GM06990 (cell line): ENCODE results near the gene PPRC1.

Experiments used
- DNase-seq: peaks from one replicate; pipeline ENCODE4 v3.0.0-alpha.2; 2011; ENCODE audit not compliant: insufficient read length; ENCODE audit errors: extremely low read depth
- H3K27me3 ChIP-seq: replicated peaks from 2 replicates; pipeline ENCODE4 v1.6.0; 2011; ENCODE audit warnings: low read length; ENCODE audit not compliant: control insufficient read depth, insufficient read depth
- H3K36me3 ChIP-seq: 2 replicates; pipeline ENCODE4 v1.5.1; 2011; ENCODE audit warnings: low read length; ENCODE audit not compliant: control insufficient read depth, insufficient read depth
- H3K4me3 ChIP-seq: replicated peaks from 2 replicates; pipeline ENCODE4 v1.5.1; 2011; ENCODE audit warnings: low read depth, mild to moderate bottlenecking, control low read depth, low read length
- CTCF ChIP-seq: IDR thresholded peaks from 2 replicates; pipeline ENCODE4 v1.5.1; 2011; ENCODE audit warnings: low read length, control low read depth, mild to moderate bottlenecking, inconsistent platforms; ENCODE audit not compliant: insufficient read depth, poor library complexity, severe bottlenecking

Gene PPRC1

GRCh38 chr10:102120142-102120990 is 12.5 kb upstream of the PPRC1 start, which contains the start of gene LDB1:
Gene LDB1, minus strand, starts transcription at chr10:102120368. Its CDS starts 258 bp downstream, at chr10:102120110.
- Histone ChIP-seq H3K36me3 (no peaks in the 10 kb centered on the region; the same call in 1 of the 2 replicates), H3K4me3 (peak within 1 kb of the TSS; percentile 93), H3K27me3 (no peaks in the 10 kb centered on the region)
- TF ChIP-seq CTCF, result peak; percentile 7
- peak; percentile 87 for DNase-seq

GRCh38 chr10:102120991-102121738 is 11.7 kb upstream of the PPRC1 start:
- no peak for TF ChIP-seq CTCF
- DNase-seq, result no peak
- no peaks in the 10 kb centered on the region; the same call in 1 of the 2 replicates for H3K36me3 ChIP-seq
- no peaks in the 10 kb centered on the region for H3K27me3 ChIP-seq
- peak overlapping the region; percentile 93 for H3K4me3 ChIP-seq

GRCh38 chr10:102121739-102122372 is 11.0 kb upstream of the PPRC1 start:
- Histone ChIP-seq H3K4me3 (no peak overlapping the region), H3K27me3 (no peaks in the 10 kb centered on the region), H3K36me3 (no peaks in the 10 kb centered on the region; the same call in 1 of the 2 replicates)
- TF ChIP-seq CTCF, result no peak
- no peak for DNase-seq

GRCh38 chr10:102122450-102122849 is 10.4 kb upstream of the PPRC1 start:
- H3K4me3 ChIP-seq, result no peak overlapping the region
- no peaks in the 10 kb centered on the region for H3K27me3 ChIP-seq
- no peaks in the 10 kb centered on the region for H3K36me3 ChIP-seq
- DNase-seq, result no peak
- no peak for TF ChIP-seq CTCF

GRCh38 chr10:102123223-102123622 is 9.6 kb upstream of the PPRC1 start:
- Histone ChIP-seq H3K4me3 (no peak overlapping the region), H3K27me3 (no peaks in the 10 kb centered on the region), H3K36me3 (no peaks in the 10 kb centered on the region)
- DNase-seq, result no peak
- no peak for TF ChIP-seq CTCF
